AG08396 (cell line): ENCODE data around the gene MMP24OS.
A peak's percentile ranks its signal among the peaks of the same experiment; 100 is the strongest.

ENCODE experiments used
- DNase-seq: peaks from one replicate; pipeline ENCODE4 v3.0.0; 2012; ENCODE audit warnings: low spot score, mixed read lengths

The MMP24OS gene

GRCh38 chr20:35306931-35307517, 29.1 kb upstream of the MMP24OS start:
- peak; percentile 49 for DNase-seq

- peak; percentile 94 for DNase-seq
Observed at GRCh38 chr20:35305682-35306556, 28.0 kb upstream of the MMP24OS start.

- DNase-seq: no peak
Observed at GRCh38 chr20:35304956-35305355, 27.0 kb upstream of the MMP24OS start.

GRCh38 chr20:35303735-35304491, 26.0 kb upstream of the MMP24OS start:
- peak; percentile 71 for DNase-seq

- no peak for DNase-seq
Observed at GRCh38 chr20:35303382-35303734, 25.4 kb upstream of the MMP24OS start.

GRCh38 chr20:35302421-35303335, 24.8 kb upstream of the MMP24OS start:
- no peak for DNase-seq

GRCh38 chr20:35301426-35301825, 23.5 kb upstream of the MMP24OS start:
- DNase-seq: no peak

GRCh38 chr20:35300469-35301262, 22.7 kb upstream of the MMP24OS start:
- DNase-seq: no peak

GRCh38 chr20:35299780-35300179, 21.9 kb upstream of the MMP24OS start:
- DNase-seq: no peak

- DNase-seq: no peak
Observed at GRCh38 chr20:35298264-35298663, 20.3 kb upstream of the MMP24OS start.

GRCh38 chr20:35297740-35298139, 19.8 kb upstream of the MMP24OS start:
- no peak for DNase-seq

GRCh38 chr20:35297155-35297554, 19.2 kb upstream of the MMP24OS start:
- peak; percentile 51 for DNase-seq

GRCh38 chr20:35296101-35296554, 18.2 kb upstream of the MMP24OS start:
- no peak for DNase-seq

GRCh38 chr20:35295674-35296073, 17.8 kb upstream of the MMP24OS start:
- no peak for DNase-seq

- DNase-seq: no peak
Observed at GRCh38 chr20:35295058-35295457, 17.1 kb upstream of the MMP24OS start.

- DNase-seq: no peak
Observed at GRCh38 chr20:35294293-35294685, 16.4 kb upstream of the MMP24OS start.

GRCh38 chr20:35293303-35294292, 15.7 kb upstream of the MMP24OS start:
- no peak for DNase-seq

- DNase-seq: no peak
Observed at GRCh38 chr20:35292504-35293285, 14.8 kb upstream of the MMP24OS start.
